Panc1 (cell line): ENCODE measurements around the gene F11R.

ENCODE experiments used
- CTCF ChIP-seq: fragments of 450-650 bp; IDR thresholded peaks from 2 replicates; pipeline ENCODE4 v1.5.1; 2017; ENCODE audit warnings: mild to moderate bottlenecking
- POLR2AphosphoS5 ChIP-seq: IDR thresholded peaks from 2 replicates; pipeline ENCODE4 v1.6.1; 2012; ENCODE audit warnings: mild to moderate bottlenecking, low read depth, low read length, moderate library complexity

GRCh38 chr1:160987359-160988050 is 33.4 kb downstream of the F11R start:
- TF ChIP-seq CTCF (no peak), POLR2AphosphoS5 (no peak)
